RWPE2 (cell line): Measurements from ENCODE around the gene ZBTB46.

Experiments used
- ATAC-seq: fragments of 200-7000 bp; cut with Tn5 transposase; 3 replicates; pipeline ENCODE4 v1.9.1; 2021; ENCODE audit warnings: low read depth
- DNase-seq: peaks from one replicate; pipeline ENCODE4 v3.0.0-alpha.2; 2020; ENCODE audit warnings: low spot score
- H3K27ac ChIP-seq: fragments of 450-650 bp; 2 replicates; pipeline ENCODE4 v1.5.1; 2017; ENCODE audit warnings: mild to moderate bottlenecking; ENCODE audit not compliant: poor library complexity, severe bottlenecking
- H3K27me3 ChIP-seq: fragments of 250-450 bp; sonication (Bioruptor Pico); 2 replicates; pipeline ENCODE4 v1.5.1; 2021; ENCODE audit warnings: mild to moderate bottlenecking, moderate library complexity; ENCODE audit not compliant: insufficient read depth, poor library complexity, severe bottlenecking
- H3K36me3 ChIP-seq: fragments of 250-450 bp; sonication (Bioruptor Pico); 2 replicates; pipeline ENCODE4 v1.5.1; 2020; ENCODE audit warnings: low read depth, mild to moderate bottlenecking, moderate library complexity
- H3K4me1 ChIP-seq: fragments of 250-450 bp; sonication (Bioruptor Pico); 2 replicates; pipeline ENCODE4 v1.5.1; 2021; ENCODE audit warnings: mild to moderate bottlenecking, moderate library complexity; ENCODE audit not compliant: insufficient read depth, poor library complexity, severe bottlenecking
- H3K4me3 ChIP-seq: fragments of 250-450 bp; sonication (Bioruptor Pico); 2 replicates; pipeline ENCODE4 v1.5.1; 2021; ENCODE audit warnings: mild to moderate bottlenecking, moderate library complexity; ENCODE audit not compliant: severe bottlenecking
- H3K9me3 ChIP-seq: fragments of 250-450 bp; sonication (Bioruptor Pico); 2 replicates; pipeline ENCODE4 v1.5.1; 2021; ENCODE audit warnings: mild to moderate bottlenecking, moderate library complexity; ENCODE audit not compliant: severe bottlenecking
- TF ChIP-seq, protein P1 (sequence below): fragments of 450-650 bp; IDR thresholded peaks from one replicate; pipeline ENCODE4 v1.5.1; 2017; ENCODE audit warnings: mild to moderate bottlenecking, moderate library complexity; ENCODE audit not compliant: poor library complexity, severe bottlenecking

The ZBTB46 gene

DNA sequence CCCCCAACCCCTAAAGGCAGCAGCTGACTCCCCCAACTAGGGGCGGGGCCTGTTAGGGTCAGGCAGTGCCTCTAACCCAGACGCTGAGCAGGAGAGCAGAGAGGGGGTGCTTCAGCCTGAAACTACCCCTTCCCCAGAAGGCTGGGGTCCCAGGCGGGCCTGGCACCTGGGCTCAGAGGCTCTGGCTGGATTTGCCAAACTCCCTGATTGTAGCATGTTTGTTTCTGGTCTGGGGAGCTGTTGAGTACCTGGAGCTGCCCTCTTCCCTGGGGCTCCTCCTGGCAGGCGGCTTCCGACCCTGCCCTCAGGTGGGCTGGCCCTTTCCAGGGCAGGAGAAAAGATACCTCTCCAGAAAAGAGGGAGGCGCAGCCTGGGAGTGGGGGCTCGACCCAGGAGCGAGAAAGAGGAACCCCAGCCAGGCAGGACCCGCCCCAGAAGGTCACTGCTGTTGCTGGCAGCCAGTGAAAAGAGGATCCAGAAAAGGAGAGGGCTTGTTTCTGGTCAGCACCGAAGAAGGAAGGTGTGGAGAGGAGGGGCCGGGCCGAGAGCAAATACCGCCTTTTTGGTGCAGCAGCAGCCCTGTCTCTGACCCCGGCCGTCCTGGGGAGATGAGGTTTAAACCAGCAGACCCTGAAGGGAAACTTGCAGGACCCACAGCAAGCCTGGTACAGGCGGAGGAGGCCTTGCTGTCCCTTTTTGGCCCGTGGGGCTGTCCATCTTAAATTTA is 29.4 kb upstream of the ZBTB46 start:
- Histone ChIP-seq H3K9me3 (no peaks in the 10 kb centered on the region), H3K36me3 (peaks cover 6% of the 10 kb centered on the region; the same call in 1 of the 2 replicates), H3K4me3 (no peak overlapping the region), H3K4me1 (no peaks in the 10 kb centered on the region), H3K27ac (no peak overlapping the region), H3K27me3 (peaks cover 22% of the 10 kb centered on the region)
- no peak for ATAC-seq
- TF ChIP-seq, protein P1, sequence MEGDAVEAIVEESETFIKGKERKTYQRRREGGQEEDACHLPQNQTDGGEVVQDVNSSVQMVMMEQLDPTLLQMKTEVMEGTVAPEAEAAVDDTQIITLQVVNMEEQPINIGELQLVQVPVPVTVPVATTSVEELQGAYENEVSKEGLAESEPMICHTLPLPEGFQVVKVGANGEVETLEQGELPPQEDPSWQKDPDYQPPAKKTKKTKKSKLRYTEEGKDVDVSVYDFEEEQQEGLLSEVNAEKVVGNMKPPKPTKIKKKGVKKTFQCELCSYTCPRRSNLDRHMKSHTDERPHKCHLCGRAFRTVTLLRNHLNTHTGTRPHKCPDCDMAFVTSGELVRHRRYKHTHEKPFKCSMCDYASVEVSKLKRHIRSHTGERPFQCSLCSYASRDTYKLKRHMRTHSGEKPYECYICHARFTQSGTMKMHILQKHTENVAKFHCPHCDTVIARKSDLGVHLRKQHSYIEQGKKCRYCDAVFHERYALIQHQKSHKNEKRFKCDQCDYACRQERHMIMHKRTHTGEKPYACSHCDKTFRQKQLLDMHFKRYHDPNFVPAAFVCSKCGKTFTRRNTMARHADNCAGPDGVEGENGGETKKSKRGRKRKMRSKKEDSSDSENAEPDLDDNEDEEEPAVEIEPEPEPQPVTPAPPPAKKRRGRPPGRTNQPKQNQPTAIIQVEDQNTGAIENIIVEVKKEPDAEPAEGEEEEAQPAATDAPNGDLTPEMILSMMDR = no peak
- DNase-seq = peak; percentile 78

DNA sequence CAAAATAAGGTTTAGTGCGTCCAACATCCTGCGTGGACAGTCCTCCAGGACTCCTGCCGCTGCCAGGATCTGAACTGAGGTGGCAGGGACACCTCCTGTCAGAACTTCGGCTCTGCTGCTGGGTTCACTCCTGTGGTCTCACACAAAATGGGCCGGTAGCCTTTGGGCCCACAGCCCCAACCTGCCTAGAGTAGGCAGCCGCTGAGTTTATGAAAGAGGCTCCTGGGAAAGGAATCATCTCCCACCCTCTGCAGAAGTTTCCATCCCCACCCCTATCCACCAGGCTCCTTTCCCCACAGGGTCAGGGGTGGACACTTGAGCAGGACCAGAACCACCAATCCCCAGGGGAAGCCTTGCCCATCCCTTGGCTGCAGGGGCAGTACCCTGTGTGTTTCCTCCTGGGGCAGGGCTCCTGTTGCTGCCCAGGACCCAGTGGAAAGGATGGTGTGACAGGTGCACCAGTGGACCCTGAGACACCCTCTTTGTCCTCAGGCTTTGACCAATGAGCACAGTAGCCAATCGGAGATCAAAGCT is 28.2 kb upstream of the ZBTB46 start:
- Histone ChIP-seq H3K4me3 (no peak overlapping the region), H3K4me1 (no peaks in the 10 kb centered on the region), H3K36me3 (peaks cover 6% of the 10 kb centered on the region; the same call in 1 of the 2 replicates), H3K27ac (no peak overlapping the region), H3K9me3 (no peaks in the 10 kb centered on the region), H3K27me3 (peaks cover 34% of the 10 kb centered on the region)
- peak; percentile 76 for DNase-seq
- no peak; the same call in 2 of the 3 replicates for ATAC-seq
- TF ChIP-seq, protein P1 = peak; percentile 13

DNA sequence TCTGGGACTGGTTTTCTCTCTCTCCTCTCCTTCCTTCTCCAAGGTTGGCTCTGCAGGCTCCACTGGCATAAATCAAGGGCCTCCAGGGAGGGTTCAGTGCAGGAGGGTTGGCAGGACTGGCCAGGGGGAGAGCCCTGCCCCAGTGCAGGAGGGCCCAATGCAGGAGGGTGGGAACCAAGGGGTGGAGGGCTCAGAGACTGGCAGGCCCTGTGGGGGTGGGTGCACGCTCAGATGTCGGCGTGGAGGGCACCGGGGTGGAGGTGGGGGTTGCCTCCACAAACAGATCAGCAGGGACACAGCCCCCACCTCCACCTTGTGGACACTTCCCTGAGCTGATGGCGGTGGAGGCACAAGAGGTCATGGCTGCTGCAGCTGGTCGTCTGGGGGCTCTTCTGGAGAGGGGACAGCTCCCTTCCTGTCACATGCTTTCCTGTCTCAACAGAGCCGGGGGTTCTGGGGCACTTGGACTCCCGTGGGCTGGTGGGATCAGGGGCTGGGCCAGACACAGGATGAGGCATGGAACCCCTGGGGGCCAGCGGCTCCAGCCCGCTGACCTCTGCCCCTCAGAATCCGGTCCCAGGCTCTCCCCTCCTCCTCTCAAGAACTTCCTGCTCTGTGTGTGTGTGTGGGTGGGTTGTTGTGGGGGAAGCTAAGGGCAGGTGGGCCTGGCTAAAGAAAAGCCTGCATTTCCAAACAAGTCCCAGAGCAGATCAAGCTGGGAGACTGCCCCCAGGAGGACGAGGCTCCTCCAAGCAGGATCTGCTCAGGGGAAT is 27.5 kb upstream of the ZBTB46 start:
- H3K36me3 ChIP-seq = peaks cover 6% of the 10 kb centered on the region; the same call in 1 of the 2 replicates
- H3K27me3 ChIP-seq = peaks cover 38% of the 10 kb centered on the region
- TF ChIP-seq, protein P1 = peak; percentile 44
- H3K4me1 ChIP-seq = no peaks in the 10 kb centered on the region
- ATAC-seq (peak; percentile 11), DNase-seq (peak; percentile 86)
- no peak overlapping the region for H3K4me3 ChIP-seq
- no peaks in the 10 kb centered on the region for H3K9me3 ChIP-seq
- H3K27ac ChIP-seq = no peak overlapping the region

DNA sequence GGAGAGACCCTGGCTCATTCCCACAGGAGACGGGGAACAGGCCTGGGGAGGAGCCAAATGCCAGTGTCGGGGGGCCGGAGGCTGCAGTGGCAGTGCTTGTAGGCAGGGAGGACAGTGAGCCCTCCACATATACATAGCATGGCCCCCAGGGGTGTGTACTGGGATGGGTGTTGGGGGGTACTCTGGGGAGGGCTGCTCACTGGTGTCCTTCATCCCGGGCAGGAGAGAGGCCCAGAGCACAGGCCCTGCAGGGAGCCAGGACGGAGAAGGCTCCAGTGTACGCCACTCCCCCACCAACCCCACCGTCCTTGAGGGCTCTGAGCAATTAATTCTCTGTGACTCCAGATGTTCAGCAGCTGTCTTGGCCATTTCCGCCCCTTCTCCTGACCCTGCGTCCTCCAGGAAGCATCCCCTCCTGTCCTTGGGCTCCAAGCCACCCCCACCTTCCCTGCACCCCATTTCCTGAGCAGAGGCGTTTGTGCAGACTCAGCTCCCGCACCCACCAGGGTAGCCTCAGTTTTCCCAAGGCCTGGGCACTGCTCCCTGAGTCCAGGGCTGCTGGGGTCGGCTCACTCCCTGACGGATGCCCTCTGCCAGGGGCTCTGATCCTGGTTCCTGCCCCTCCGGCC is 26.8 kb upstream of the ZBTB46 start:
- TF ChIP-seq, protein P1 = no peak
- ATAC-seq = peak; percentile 11
- H3K4me3 ChIP-seq = no peak overlapping the region
- peaks cover 6% of the 10 kb centered on the region; the same call in 1 of the 2 replicates for H3K36me3 ChIP-seq
- peak; percentile 86 for DNase-seq
- peaks cover 38% of the 10 kb centered on the region for H3K27me3 ChIP-seq
- H3K4me1 ChIP-seq = no peaks in the 10 kb centered on the region
- no peak overlapping the region for H3K27ac ChIP-seq
- H3K9me3 ChIP-seq = no peaks in the 10 kb centered on the region
